DMS153 treated with DMSO at 0.1 percent for 48 hours (cell line): ENCODE data around the gene AFF1.
"Not testable (repeated sequence)": the region's sequence is repeated elsewhere in the genome, so short reads cannot be mapped to it uniquely, and the experiment has no call there.

Source experiments
- DNase-seq: peaks from one replicate; lab custom pipeline; 2025; ENCODE audit not compliant: unreplicated experiment; lab: John Stamatoyannopoulos, UW

The AFF1 gene

DNA sequence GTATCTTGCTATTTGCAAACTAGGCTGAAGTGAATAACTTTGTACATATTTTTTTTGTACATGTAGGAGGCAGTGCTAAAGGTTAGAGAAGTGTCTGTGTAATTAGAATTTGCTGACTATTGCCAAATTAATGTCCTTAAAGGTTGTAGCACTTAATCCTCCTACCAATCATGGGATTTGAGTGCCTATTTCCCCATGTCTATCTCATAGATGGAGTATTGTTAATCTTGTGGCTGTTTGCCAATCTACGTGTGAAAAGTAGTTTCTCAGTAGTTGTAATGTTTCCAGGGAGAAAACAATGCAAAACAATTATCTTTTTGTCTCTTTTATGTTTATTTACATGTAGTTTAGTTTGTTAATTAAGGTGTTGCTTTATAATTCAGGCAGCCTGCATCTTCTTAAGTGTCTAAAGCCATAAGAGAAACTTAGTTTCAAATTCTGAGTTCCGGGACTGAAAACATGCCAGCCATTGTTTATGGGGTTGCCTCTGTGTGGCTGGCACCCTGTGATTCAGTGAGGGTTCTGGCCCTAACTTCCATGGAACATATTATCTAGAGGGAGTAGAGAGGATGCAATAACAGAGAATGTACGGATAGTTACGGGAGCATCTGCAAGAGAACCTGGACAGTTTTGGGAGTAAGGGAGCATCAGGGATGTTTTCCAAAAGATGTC lies 143.2 kb downstream of the AFF1 start:
- DNase-seq, result no peak

DNA sequence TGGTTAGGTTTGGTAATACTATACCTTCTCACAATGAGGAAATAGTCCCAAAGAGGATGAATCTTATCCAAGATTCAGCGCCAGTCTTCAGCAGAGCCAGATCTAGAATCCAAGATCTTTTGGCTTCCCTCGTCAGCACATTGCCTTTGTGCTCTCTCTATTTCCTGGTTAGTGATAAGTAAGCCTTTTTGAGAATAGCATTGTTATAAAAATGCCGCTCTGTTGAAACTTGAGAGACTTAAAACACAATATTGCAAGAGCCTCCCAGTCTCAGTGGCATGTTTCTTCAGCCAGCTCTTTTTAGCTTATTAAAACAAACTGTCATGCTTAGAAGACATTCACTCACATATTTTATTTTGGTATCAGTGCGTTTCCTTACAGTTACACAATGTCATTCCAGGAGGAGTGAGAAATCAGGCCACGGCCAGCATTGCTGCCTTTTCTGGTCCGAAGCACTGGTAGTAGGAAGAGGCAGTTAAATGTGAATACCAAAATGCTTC lies 144.2 kb downstream of the AFF1 start:
- no peak for DNase-seq

DNA sequence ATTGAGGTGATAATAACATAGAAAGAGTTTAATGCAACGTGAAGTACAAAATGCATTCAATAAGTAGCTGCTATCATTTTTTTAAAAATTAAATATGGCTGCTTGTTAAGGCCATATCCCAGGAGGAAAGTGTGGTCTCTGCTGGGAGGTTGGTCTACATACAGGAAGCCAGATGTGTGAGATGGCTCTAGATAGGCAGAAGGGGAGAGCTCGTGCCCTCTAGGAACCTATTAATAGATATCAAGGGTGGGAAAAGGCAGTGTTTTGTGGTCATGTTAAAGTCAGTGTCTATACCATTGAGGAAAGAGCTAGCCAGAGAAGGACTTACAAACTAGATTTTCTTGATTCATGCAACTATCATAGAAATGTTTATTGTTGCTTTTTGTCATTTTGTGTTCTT lies 145.2 kb downstream of the AFF1 start:
- no peak for DNase-seq

DNA sequence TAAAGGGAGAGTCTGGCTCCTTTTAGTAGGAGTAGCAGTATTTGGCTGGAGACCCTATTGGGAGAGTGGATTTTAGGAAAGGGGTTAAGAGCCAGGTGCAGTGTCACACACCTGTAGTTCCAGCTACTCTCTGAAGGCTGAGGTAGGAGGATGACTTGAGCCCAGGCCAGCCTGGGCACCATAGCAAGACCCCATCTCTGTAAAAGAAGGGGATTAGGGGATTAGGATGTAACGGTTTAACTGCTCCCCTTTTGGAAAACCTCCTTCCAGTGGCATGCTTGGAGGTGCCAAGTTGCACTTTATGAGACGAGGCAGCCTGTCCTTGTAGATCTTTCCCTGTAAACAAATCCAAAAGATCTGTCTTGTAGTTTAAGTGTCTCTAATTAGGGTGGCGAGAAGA lies 145.7 kb downstream of the AFF1 start:
- DNase-seq, result no peak

DNA sequence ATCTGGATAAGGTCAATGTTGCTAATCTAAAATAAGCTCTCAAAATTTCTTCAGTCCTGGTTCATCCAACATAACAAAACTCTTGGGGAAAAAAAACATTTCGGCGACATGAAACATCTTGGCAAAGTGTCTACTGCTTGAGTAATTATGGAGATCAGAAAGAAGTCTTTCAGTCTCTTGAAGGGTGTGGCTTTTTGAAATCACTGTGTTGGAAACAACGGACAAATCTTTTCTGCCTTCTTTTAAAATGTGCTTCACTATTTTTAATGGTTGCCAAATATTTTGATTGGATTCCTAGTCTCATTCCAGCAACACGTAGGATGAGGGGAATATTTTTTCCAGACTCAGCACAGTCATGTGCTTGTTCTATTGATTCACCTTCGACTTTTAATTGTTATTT lies 147.0 kb downstream of the AFF1 start:
- no peak for DNase-seq

DNA sequence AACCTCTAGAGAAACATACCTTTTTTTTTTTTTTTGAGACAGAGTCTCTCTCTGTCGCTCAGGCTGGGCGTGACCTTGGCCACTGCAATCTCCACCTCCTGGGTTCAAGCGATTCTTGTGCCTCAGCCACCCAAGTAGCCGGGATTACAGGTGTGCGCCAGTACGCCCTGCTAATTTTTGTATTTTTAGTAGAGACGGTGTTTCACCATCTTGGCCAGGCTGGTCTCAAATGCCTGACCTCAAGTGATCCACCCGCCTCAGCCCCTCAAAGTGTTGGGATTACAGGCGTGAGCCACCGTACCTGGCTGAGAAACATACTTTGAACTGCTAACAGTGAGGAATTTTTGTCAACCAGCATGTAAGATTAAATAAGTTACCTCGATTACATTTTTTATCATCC lies 150.9 kb downstream of the AFF1 start:
- not testable (repeated sequence) for DNase-seq

DNA sequence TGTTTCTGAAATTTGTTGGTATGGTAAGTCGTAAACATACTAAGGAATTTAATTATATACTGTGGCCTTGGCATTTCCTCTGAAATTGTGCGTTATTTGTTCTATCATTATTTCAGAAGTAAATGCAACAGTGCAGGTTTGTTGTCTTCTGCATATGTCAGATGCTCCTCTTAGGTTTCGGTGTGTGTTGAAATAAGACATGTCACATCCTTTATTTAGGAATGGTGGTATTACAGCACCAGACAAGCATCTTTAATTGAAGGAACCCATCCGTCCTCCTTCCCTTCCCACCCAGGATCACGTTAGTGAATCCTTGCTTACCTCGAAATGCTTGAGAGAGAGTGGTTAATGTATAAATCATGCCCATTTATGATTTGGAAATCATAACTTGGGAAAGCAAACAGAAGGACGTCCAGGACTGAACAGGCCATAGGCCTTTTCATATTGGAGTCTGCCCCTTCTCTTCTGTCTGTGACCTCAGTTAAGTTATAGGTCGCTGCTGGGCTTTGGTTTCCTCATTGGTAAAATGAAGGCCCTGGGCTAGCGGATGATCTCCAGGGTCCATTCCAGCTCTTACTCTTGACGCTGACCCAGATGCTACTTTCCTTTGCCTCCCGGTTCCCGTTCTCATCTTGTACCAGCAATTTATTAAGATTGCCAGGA lies 151.5 kb downstream of the AFF1 start:
- no peak for DNase-seq

DNA sequence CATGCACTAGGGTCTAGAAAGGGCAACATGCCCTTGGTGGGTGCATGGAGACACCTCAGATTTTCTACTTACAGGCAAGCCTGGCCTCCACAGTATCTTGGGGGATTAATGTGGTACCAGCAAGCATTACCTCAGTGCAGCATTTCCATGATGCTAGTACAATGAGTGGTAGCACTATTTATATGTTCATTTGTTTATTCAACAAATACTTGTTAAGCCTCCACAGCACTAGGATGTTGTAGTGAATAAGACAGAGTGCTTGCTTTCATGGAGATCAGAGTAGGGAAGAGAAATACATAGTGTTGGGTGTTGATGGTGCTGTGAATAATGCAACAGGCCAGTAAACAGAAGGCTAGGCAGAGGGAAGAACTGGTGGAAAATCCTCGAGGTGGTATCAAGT lies 152.2 kb downstream of the AFF1 start:
- DNase-seq, result no peak

DNA sequence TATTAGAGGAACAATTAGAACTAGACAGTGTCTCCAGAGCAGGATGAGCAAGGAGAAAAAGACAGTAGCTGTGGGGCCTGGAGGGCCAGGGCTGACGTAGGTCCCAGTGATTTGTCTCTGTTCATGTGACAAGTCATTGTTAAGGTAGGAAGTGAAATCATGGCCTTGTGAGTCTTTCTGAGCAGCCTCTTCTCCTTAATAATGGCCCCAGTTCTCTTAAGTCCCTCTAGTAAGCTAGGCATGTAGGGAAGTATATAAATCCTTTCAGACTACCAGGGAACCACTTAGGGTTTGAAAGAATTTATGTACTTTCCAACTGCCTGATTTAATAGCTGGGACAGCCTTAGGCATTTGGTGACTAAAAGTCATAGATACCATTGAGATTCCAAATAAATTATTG lies 152.6 kb downstream of the AFF1 start:
- no peak for DNase-seq

DNA sequence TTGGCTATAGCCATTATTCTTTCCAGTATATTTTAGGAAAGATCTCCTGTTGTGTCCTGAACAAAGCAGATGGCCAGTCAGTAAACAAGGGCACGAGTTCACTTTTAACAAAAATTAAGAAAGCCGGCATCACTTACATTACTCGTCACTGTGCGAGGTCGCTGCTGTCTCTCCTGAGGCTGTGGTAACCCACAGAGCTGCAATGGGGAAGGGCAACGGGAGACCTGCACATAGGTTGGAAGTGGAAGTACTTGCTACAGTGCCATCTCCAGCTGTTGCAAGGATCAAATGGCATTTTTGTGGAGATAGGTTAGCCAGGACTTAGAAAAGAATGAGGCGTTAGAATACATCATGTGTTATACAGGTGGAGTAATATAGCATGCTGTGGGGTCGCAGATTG lies 153.4 kb downstream of the AFF1 start:
- DNase-seq, result no peak

DNA sequence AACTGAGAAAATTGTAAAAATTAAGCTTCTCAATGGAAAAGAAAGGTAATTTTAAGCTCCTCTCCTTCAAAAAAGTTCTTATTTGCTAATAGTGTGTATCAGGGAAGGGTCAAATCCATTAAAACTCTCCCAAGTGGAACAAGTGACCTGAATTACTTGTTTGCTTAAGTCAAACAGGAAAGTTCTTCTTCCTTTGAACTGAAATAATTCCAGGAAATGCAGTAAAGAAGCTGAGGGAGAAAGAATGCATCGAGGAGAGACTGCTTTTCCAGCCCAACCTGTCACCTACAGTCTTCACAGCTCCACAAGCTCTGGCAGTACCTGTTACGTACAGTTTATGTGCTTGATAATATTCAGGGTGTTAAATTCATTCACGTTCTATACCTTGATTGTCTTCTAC lies 154.6 kb downstream of the AFF1 start:
- no peak for DNase-seq

DNA sequence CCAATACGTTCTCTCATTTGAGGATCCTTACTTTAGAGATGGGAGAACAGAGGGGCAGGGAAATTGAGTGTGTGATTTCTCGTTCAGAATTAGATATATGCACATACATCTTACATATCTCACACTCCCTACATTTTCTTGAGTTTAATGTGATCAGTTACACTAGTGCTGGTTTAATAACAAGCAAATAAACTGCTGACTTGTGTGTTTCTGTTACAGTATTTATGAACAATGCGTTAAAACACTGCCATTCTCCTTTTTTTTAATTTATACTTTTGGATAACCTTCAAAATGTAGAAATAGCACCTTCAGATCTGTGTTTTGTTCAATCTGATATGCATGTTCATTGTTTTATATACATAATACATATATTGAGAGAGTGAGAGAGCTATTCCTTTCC lies 155.5 kb downstream of the AFF1 start:
- no peak for DNase-seq

DNA sequence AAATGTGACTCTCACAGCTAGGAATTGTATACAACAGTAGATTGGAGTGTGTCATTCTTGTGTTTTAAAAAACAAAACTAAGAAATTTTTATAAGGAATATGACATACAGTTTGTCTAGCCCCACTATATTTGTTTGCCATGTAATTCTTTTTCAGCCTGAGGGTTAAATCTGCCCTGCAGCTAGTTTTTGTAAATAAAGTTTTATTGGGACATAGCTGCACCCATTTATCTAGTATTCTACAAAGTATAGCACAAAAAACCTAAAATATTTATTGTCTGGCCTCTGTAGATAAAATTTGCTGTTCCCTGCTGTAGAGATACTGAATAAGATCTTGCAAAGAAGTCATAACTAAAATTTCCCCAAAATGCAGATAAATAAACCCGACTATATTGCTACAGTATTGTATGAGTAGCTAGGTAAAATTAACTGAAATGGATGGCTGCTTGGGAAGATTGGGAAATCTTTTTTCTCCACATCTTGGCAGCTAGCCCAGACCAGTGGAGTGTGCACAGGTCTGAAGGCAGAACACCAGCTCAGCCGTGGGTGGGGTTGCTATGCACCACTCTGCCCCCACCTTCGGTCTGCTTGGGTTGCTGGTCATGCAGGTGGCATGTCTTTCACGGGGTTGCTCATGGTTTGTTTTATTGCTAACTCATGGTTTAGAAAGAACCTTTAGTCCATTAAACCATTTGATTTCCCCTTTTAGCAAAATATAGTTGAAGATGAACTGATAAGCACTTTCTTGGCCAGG lies 157.8 kb downstream of the AFF1 start:
- DNase-seq, result peak; percentile 66

DNA sequence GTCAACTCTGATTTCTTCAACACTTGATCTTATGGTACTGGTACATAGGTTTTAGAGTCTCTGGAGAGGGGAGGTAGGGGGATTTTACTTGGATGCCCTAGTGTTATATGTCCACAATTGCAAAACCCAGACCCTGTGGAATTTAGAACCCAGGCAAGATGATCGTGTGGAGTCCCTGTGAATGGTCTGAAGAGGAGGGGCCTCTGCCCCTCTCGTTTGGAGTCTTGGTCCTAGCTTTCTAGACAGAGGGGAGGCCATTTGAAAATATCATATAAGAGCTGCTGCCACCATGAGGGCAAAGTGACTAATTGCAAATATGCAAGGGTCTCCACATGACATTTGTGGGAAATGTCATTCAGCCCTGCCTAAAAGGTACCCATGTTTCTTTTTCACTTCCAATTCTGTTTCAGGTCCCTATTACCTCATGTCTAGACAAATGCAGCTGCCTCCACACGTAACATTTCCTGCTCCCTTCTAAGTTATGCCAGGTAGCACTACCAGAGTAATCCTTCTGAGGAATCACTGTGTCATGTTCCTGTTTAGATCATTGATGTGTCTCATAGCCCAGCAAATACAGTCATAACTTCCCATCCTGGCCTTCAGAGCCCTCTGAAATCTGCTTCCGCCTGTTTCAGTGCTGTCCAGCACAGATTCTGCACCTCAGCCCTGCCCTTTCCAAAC lies 158.8 kb downstream of the AFF1 start:
- peak; percentile 37 for DNase-seq

DNA sequence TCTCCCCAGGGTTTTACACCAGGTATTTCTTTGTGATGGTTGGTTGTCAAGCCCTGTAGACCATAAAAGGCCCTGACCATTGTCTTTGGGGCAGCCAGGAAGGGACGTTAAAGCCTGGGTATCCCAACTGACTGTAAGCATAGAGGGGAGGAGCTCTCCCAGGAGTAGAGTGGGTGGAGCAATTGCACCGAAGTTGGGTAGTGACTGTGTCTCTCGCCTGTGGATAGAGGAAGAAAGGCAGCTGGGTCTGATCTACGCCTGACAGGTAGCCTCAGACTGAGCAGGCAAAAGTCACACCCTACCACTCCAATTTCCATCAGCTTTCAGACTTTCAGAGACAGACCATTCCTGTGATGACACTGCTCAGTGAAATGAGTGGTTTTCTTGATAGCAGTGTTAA lies 162.3 kb downstream of the AFF1 start:
- DNase-seq, result no peak

DNA sequence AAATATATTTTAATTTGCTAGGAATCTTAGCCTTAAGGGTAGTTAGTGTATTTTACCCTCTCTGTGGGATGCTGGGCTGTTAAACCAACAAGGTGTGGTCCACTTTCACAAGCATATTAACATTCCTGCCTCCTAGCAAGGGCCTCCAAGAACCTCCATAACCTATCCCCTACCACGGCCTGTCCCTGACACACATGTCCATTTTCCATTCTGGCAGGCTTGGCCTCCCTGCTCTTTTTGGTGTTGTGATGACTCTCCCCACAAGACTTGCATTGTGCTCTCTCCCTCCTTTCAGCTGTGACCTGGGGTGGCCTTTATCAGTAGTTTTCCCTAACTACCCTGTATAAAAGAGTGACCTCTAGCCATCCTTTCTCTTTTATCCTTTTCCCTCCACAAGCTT lies 165.4 kb downstream of the AFF1 start:
- no peak for DNase-seq

DNA sequence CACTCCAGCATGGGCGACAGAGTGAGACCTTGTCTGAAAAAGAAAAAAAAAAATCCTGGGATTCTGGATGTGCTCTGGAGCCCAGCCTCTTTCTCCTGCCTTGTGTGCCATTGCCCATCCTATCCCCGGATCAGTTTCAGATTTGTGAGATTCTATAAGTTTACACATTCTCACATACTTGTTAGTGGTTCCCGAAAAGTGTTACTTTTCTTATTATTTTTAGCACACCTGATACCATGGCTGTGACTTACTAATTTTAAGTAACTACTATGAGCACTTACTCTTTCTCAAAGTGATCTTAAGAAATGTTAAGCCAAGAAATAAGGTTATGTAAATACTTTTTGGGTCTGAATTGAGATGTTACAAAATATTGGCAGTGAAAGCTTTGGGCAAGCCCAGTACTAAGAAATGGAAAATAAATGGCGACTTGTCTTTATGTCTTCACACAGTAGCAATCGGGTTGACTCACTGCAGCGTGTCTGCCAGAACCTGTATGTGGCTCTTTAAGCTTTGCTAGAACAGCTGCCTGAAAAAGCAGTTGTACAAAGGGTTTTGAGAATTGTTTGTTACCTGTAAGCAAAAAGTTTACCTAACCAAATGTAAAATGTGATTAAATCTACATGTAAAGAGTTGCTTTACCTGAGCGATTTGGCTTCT lies 166.9 kb downstream of the AFF1 start:
- DNase-seq, result no peak

DNA sequence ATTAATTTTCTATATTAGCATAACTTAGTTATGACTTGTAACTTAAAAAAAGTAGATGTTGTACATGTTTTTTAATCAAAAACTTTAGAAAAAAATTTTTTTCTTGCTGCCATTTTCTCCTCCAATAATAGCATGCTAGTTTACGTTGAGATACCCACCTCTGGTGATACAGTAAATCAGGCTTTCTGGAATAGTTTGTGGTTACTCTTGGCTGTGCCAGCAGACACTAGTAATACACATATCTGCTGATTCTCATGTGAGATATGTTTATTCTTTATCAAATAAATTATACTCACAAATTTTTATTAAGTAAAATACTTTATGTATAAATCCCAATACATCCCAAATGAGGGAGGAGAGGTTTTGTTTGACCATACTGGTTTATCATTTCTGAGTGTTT lies 168.3 kb downstream of the AFF1 start:
- DNase-seq, result no peak

DNA sequence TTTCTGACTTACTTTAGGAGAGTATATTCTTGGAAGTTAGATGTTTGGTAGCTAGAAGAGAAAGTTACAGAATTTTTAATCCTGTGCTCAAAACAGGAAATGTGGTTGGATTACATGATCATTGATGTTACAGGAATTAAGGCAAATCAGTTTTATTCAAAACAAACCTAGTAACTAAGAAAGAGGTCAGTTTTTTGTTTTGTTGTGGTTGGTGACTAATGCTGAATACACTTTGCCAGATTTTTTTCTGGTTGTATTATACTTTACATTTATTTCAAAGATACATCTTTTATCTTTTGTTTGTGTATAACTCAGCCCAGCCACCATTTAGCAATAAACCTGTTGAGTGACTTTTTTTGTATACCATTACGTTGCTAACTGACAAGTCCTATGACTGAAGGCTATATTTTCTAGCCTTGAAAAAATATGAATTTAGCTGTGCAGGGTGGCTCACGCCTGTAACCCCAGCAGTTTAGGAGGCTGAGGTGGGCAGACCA lies 168.9 kb downstream of the AFF1 start:
- DNase-seq, result no peak

DNA sequence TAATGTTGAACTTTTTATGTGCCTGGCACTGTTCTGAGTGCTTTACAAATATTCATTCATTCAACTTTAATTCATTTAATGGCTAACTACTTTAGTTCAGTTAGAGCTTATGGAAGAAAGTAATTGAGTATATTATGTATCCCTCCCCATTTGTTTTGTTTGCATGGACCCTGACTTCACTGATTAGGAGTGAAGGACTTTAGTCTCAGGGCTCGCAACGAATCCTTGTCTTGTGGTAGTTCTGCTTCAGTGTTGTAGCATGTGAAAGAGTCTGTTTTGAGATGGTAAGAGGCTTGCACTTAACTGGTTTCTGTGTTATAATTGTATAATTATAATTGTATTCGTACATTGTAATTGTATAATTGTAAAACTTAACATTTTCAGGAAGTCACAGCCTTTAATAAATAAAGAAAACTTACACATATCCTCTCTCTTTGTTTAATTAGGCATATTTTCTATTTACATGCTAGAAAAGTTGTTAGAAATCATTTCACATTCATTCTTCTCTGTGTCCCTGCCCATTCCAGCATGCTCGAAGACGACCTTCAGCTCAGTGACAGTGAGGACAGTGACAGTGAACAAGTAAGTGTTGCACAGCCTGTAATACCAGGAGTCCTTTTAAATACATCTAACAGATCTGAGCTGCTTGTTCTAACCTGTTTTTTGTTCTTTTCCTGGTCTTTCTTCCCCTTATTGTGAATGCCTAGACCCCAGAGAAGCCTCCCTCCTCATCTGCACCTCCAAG lies 170.5 kb downstream of the AFF1 start:
- DNase-seq, result no peak
